Transverse colon (tissue), 4 donors: ENCODE results near the gene ANKRD52. TPM values are rescaled to one million over a fixed set of nuclear protein-coding genes. Genes with fewer than 3 reads are reported as not detected.

Experiments used
- DNase-seq: peaks from one replicate; pipeline ENCODE4 v3.0.0-alpha.2; 2019
- H3K27ac ChIP-seq, 4 donors: fragments of 200-600 bp; sonication (generic); 2 replicates each; pipeline ENCODE4 v1.5.1; 2016 to 2018; ENCODE audit warnings: inconsistent platforms in 4 of 4
- H3K27me3 ChIP-seq: fragments of 200-600 bp; sonication (generic); 2 replicates; pipeline ENCODE4 v1.5.1; 2017; ENCODE audit warnings: inconsistent platforms
- H3K36me3 ChIP-seq, 4 donors: fragments of 200-600 bp; sonication (generic); 2 replicates each; pipeline ENCODE4 v1.5.1; 2017 to 2019; ENCODE audit warnings: inconsistent platforms in 4 of 4
- H3K4me1 ChIP-seq, 4 donors: fragments of 200-600 bp; sonication (generic); 2 replicates each; pipeline ENCODE4 v1.5.1; 2017 to 2020; ENCODE audit warnings: inconsistent platforms in 4 of 4
- H3K4me3 ChIP-seq, 4 donors: fragments of 200-600 bp; sonication (generic); 1 replicate in 1 of 4; 2 replicates in 3 of 4; pipeline versions ENCODE4 v1.5.1 to v1.6.1; 2017 to 2019; ENCODE audit warnings: inconsistent platforms in 4 of 4
- H3K9me3 ChIP-seq, 2 donors: fragments of 200-600 bp; sonication (generic); 2 replicates each; pipeline ENCODE4 v1.5.1; 2017 to 2019; ENCODE audit warnings: inconsistent platforms in 2 of 2
- CTCF ChIP-seq, 5 experiments: fragments of 200-600 bp in 3 of 5; fragments of 450-650 bp in 2 of 5; sonication (generic) in 3 of 5; IDR thresholded peaks; 1 replicate in 2 of 5; 2 replicates in 3 of 5; pipeline ENCODE4 v1.5.1; 2016 to 2017; ENCODE audit warnings: antibody characterized with exemption in 5 of 5, inconsistent platforms in 3 of 5, mild to moderate bottlenecking in 2 of 5, moderate library complexity in 1 of 5
- EP300 ChIP-seq: sonication (generic); formaldehyde crosslinking; IDR thresholded peaks from one replicate; pipeline ENCODE4 v1.6.1; 2017; ENCODE audit warnings: antibody characterized with exemption, low read depth
- POLR2A ChIP-seq: fragments of 450-650 bp; IDR thresholded peaks from one replicate; pipeline ENCODE4 v1.6.1; 2016; ENCODE audit warnings: antibody characterized with exemption, mild to moderate bottlenecking, moderate library complexity
- POLR2AphosphoS5 ChIP-seq, 3 donors: sonication (generic); formaldehyde crosslinking; IDR thresholded peaks; one replicate each; pipeline ENCODE4 v1.6.1; 2016; ENCODE audit warnings: antibody characterized with exemption in 3 of 3
- WGBS, 2 donors: methylation state at CpG; one replicate each; pipeline ENCODE4 v1.1.5; 2018; ENCODE audit warnings: low coverage in 1 of 2; 5-methylcytosine and 5-hydroxymethylcytosine counted together
- in situ Hi-C, 4 donors: fragments of 200-750 bp; cut with MboI; loops; one replicate each; pipeline versions ENCODE4 v1.15.0 to v1.15.1; 2017; ENCODE audit warnings: low sequenced_read_pairs in 3 of 4, low pct_ligation_motif_present in 1 of 4, low pct_unique_long_range_greater_than_20kb in 1 of 4
- intact Hi-C: fragments of 100-400 bp; cut with DNase I; formaldehyde crosslinking; loops from one replicate; pipeline ENCODE4 v1.15.1; 2023; ENCODE audit warnings: low total_unique reads
- total RNA-seq, 4 donors: library from RNA; depleted of rRNA; stranded (reverse); fragments of >200 nt; gene quantifications; one replicate each; pipeline ENCODE4 v1.1.0, GENCODE V29; 2016

The ANKRD52 gene
- total RNA-seq, 4 donors from 2014 or later, result 28.4 to 120 (median 40.0) TPM

- 50 to 100% methylated on average over 1 to 11 of the region's 11 CpGs for WGBS, 2 donors
- in situ Hi-C loops (no loop called here), intact Hi-C loops (loop anchor here (2.0 kb wide), 1 partner anchor 32 kb away; no protein-coding TSS in a partner anchor)
- no peak for DNase-seq
- no peaks in the 10 kb centered on the region for H3K27me3 ChIP-seq
- no peaks in the 10 kb centered on the region for H3K9me3 ChIP-seq
- H3K4me1 ChIP-seq, result peaks cover 27 to 47% (median 39%) of the 10 kb centered on the region in 4 donors
- H3K27ac ChIP-seq, result peak overlapping the region; percentile 96 to 99 (median 98)
- peak overlapping the region in 3 of 4 donors; percentile 51 to 80 (median 53) for H3K4me3 ChIP-seq
- TF ChIP-seq POLR2AphosphoS5 (IDR thresholded peaks at IDR 0.05) (no peak), EP300 (no peak), POLR2A (no peak), CTCF (IDR thresholded peaks at IDR 0.05) (no peak)
- H3K36me3 ChIP-seq, result no peaks in the 10 kb centered on the region
These were observed 33.2 kb downstream of the ANKRD52 start for GRCh38 chr12:56224954-56225353.

- TF ChIP-seq POLR2A (peak; percentile 56), EP300 (no peak), CTCF (IDR thresholded peaks at IDR 0.05) (peak; percentile 80 to 98 (median 89)), POLR2AphosphoS5 (IDR thresholded peaks at IDR 0.05) (peak; percentile 58 to 67 (median 60))
- WGBS, 2 donors, result 1% methylated on average over 29 of the region's 41 CpGs; no CpG with 5 or more reads in 1 of the 2 donors
These were observed 34.0 kb downstream of the ANKRD52 start, which contains the start of gene NABP2 for GRCh38 chr12:56224102-56224701. Gene NABP2, plus strand, starts transcription at chr12:56224342. Its CDS starts 515 bp downstream, at chr12:56224857.

GRCh38 chr12:56223571-56224101, 34.5 kb downstream of the ANKRD52 start:
- H3K4me3 ChIP-seq, result peak overlapping the region in 3 of 4 donors; percentile 15 to 80 (median 51)
- H3K9me3 ChIP-seq, result no peaks in the 10 kb centered on the region
- intact Hi-C loops, result loop anchor here (2.0 kb wide), 2 partner anchors 31 to 107 kb away; partner anchors contain the start of gene RPL41
- TF ChIP-seq EP300 (no peak), POLR2AphosphoS5 (IDR thresholded peaks at IDR 0.05) (no peak), CTCF (IDR thresholded peaks at IDR 0.05) (no peak), POLR2A (no peak)
- H3K4me1 ChIP-seq, result peaks cover 28 to 47% (median 39%) of the 10 kb centered on the region in 4 donors
- H3K27ac ChIP-seq, result peak overlapping the region; percentile 96 to 99 (median 98)
- no peak for DNase-seq
- WGBS, 2 donors, result 21 to 24% methylated on average over 11 to 15 of the region's 15 CpGs
- H3K27me3 ChIP-seq, result no peaks in the 10 kb centered on the region
- H3K36me3 ChIP-seq, result no peaks in the 10 kb centered on the region
- in situ Hi-C loops, result no loop called here

More at GRCh38 chr12:56224102-56224701, 34.0 kb downstream of the ANKRD52 start, which contains the start of gene NABP2:
- Histone ChIP-seq H3K9me3 (no peaks in the 10 kb centered on the region), H3K27me3 (no peaks in the 10 kb centered on the region), H3K27ac (peak within 1 kb of the TSS; percentile 96 to 99 (median 98)), H3K4me1 (peaks cover 28 to 47% (median 39%) of the 10 kb centered on the region in 4 donors), H3K4me3 (peak within 1 kb of the TSS; percentile 31 to 80 (median 52)), H3K36me3 (no peaks in the 10 kb centered on the region)
- DNase-seq, result peak; percentile 99
- in situ Hi-C loops, result no loop called here
- intact Hi-C loops, result loop anchor here (2.0 kb wide), 1 partner anchor 31 kb away; no protein-coding TSS in a partner anchor

- Histone ChIP-seq H3K9me3 (no peaks in the 10 kb centered on the region), H3K27me3 (no peaks in the 10 kb centered on the region), H3K36me3 (no peaks in the 10 kb centered on the region), H3K4me3 (peak overlapping the region; percentile 18 to 95 (median 72)), H3K27ac (peak overlapping the region; percentile 96 to 99 (median 98)), H3K4me1 (peaks cover 28 to 47% (median 39%) of the 10 kb centered on the region in 4 donors)
- WGBS, 2 donors, result 0 to 18% methylated on average over 2 to 4 of the region's 4 CpGs
- in situ Hi-C loops, result no loop called here
- TF ChIP-seq CTCF (IDR thresholded peaks at IDR 0.05), result no peak
- TF ChIP-seq POLR2AphosphoS5 (IDR thresholded peaks at IDR 0.05), result no peak
- TF ChIP-seq POLR2A, result no peak
- TF ChIP-seq EP300, result no peak
- no peak for DNase-seq
- intact Hi-C loops, result loop anchor here (2.0 kb wide), 1 partner anchor 106 kb away; the partner anchor contains the start of gene RPL41
These were observed 35.7 kb downstream of the ANKRD52 start for GRCh38 chr12:56222531-56222895.
